ENCODE results near the gene ARRDC4.

Gene ARRDC4

DNA sequence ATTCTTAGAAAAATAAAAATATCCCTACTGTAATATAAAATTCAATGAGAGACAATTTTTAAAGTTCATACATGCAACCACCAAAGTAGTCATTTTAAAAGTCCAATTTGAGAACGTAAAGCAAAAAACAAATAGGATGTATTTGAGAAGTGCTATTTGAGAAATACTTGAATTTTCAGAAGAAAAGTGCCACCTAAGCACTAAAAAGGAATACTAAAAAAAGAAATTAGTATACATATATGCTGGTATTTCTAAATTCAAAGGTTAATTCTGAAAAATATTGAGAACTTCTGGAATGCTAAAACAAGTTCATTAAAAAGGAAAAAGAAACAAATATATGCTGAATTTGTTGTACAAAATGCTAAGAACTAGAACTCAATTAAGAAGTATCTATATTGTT is 29.2 kb upstream of the ARRDC4 start:
- H3K4me3 ChIP-seq (ENCODE audit: low read depth, low read length): no peak overlapping the region
- DNase-seq (ENCODE audit: low read depth, low spot score): no peak
- in situ Hi-C loops (cut with HindIII; ENCODE audit: low sequenced_read_pairs): no loop called here
- TF ChIP-seq, protein P1, sequence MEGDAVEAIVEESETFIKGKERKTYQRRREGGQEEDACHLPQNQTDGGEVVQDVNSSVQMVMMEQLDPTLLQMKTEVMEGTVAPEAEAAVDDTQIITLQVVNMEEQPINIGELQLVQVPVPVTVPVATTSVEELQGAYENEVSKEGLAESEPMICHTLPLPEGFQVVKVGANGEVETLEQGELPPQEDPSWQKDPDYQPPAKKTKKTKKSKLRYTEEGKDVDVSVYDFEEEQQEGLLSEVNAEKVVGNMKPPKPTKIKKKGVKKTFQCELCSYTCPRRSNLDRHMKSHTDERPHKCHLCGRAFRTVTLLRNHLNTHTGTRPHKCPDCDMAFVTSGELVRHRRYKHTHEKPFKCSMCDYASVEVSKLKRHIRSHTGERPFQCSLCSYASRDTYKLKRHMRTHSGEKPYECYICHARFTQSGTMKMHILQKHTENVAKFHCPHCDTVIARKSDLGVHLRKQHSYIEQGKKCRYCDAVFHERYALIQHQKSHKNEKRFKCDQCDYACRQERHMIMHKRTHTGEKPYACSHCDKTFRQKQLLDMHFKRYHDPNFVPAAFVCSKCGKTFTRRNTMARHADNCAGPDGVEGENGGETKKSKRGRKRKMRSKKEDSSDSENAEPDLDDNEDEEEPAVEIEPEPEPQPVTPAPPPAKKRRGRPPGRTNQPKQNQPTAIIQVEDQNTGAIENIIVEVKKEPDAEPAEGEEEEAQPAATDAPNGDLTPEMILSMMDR (IDR thresholded peaks at IDR 0.05; ENCODE audit: low read depth, low read length): no peak

DNA sequence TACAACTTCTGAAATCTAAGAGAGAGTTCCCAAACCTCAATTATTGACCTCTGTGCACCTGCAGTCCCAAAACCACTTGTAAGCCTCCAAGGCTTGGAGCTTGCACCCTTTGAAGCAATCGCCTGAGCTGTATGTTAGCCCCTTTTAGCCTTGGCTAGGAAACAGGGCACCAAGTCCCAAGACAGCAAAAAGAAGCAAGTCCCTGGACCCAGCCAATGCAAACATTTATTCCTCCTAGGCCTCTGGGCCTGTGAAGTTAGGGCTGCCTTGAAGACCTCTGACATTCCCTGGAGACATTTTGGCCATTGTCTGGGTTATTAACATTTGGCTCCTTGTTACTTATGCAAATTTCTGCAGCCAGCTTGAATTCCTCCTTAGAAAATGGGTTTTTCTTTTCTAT is 26.9 kb upstream of the ARRDC4 start:
- TF ChIP-seq, protein P1 (IDR thresholded peaks at IDR 0.05; ENCODE audit: low read depth, low read length): no peak
- no peak for DNase-seq (ENCODE audit: low read depth, low spot score)
- in situ Hi-C loops (cut with HindIII; ENCODE audit: low sequenced_read_pairs): no loop called here
- H3K4me3 ChIP-seq (ENCODE audit: low read depth, low read length): no peak overlapping the region

DNA sequence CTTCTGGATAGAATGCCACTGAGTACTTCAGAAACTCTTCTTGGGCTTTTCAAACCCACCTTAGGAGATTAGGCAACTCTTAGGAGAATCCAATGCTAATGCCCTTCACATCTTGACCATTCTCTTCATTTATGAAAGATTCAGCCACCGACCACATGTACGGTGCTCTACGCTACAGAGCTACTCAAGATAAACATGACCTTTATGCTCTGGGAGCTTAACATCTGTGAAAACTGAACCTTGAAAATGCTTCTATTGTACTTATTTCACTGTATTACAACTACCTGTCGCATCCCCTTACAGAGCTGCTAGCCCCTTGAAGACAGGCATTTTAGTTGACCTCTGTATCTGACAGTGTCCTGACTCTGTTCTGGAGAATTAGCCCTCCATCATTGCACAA is 19.5 kb upstream of the ARRDC4 start:
- no peak overlapping the region for H3K4me3 ChIP-seq (ENCODE audit: low read depth, low read length)
- in situ Hi-C loops (cut with HindIII; ENCODE audit: low sequenced_read_pairs): no loop called here
- TF ChIP-seq, protein P1 (IDR thresholded peaks at IDR 0.05; ENCODE audit: low read depth, low read length): no peak
- no peak for DNase-seq (ENCODE audit: low read depth, low spot score)

DNA sequence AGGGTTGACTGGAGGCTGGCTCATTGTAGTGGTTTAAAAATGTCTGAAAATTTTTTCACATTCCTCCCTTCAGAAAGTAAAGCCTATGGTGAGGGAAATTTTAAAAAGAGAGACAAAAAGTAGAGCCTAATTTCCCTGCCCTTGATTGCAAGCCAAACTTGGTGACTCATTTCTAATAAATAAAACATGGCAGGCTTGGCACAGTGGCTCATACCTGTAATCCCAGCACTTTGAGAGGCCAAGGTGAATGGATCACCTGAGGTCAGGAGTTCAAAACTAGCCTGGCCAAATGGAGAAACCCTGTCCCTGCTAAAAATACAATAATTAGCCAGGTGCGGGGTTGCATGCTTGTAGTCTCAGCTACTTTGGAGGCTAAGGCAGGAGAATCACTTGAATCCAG is 18.9 kb upstream of the ARRDC4 start:
- in situ Hi-C loops (cut with HindIII; ENCODE audit: low sequenced_read_pairs): no loop called here

DNA sequence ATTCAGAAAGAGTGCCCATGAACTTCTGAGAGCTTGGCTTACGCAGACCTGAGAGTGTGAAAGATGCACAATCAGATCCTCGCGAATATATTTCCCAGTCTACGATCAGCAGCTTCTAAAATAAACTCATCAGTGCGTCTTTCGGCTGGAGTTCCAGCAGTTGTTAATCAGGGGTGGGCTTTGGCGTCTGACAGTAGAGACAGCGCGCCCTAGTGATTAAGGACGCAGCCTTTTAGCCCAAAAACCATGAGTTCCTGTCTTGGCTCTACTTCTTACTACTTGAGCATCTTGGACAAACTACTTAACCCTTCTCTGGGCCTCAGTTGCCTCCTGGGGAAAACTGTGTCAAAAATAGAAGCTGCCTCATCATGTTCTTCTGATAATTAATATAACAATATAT is 15.8 kb upstream of the ARRDC4 start:
- TF ChIP-seq, protein P1 (IDR thresholded peaks at IDR 0.05; ENCODE audit: low read depth, low read length): no peak
- H3K4me3 ChIP-seq (ENCODE audit: low read depth, low read length): no peak overlapping the region
- DNase-seq (ENCODE audit: low read depth, low spot score): no peak
- in situ Hi-C loops (cut with HindIII; ENCODE audit: low sequenced_read_pairs): no loop called here

More for the DNA sequence above, 18.9 kb upstream of the ARRDC4 start:
- DNase-seq (ENCODE audit: low read depth, low spot score): no peak
- no peak overlapping the region for H3K4me3 ChIP-seq (ENCODE audit: low read depth, low read length)
- TF ChIP-seq, protein P1 (IDR thresholded peaks at IDR 0.05; ENCODE audit: low read depth, low read length): no peak

DNA sequence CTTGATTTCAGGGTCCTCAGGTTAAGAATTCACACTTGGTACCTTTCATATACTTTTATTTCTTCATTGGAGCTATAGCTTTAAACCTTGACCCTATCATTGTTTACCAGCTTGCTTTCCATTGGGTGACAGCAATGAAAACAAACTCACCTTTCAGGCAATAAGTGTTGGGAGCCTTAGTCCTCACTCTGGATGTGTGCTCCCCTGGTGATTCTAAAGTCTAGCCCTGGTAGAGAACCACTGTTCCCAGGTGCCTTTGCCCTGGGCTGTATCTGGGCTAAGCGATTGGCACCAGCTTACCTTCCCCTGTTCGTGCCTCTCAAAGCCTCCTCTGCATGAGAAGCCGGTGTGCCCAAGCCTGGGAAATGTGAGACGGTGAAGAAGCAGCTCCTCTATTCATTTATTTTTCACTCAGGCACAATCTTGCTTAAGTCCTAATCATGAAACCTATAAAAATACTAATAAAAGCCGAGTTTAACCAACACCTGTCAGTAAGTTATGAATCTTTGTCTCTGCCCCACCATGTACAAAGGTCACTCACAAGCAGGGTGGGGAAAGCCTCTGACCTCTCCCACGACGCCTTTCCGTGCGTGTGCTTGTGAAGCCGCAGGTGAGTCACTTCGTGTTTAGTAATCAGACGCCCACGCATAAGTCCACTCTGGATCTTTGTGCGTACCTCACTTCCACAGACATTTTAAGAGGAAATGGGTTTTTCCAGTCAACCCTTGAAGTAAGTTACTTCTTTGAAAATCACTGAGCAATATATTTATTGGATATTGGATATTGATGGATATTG is 12.8 kb upstream of the ARRDC4 start:
- TF ChIP-seq, protein P1 (IDR thresholded peaks at IDR 0.05; ENCODE audit: low read depth, low read length): no peak
- no peak overlapping the region for H3K4me3 ChIP-seq (ENCODE audit: low read depth, low read length)
- no peak for DNase-seq (ENCODE audit: low read depth, low spot score)
- in situ Hi-C loops (cut with HindIII; ENCODE audit: low sequenced_read_pairs): no loop called here
